ENCODE results near the gene GFER. TPM values are rescaled to one million over a fixed set of nuclear protein-coding genes. Genes with fewer than 3 reads are reported as not detected.

GFER gene
- total and polyA plus RNA-seq, 9 of the 15 experiments (the other 6 are each of a cell fraction or from before 2014, with no cell fraction given): 4.3 to 53.7 (median 19.8) TPM

DNA sequence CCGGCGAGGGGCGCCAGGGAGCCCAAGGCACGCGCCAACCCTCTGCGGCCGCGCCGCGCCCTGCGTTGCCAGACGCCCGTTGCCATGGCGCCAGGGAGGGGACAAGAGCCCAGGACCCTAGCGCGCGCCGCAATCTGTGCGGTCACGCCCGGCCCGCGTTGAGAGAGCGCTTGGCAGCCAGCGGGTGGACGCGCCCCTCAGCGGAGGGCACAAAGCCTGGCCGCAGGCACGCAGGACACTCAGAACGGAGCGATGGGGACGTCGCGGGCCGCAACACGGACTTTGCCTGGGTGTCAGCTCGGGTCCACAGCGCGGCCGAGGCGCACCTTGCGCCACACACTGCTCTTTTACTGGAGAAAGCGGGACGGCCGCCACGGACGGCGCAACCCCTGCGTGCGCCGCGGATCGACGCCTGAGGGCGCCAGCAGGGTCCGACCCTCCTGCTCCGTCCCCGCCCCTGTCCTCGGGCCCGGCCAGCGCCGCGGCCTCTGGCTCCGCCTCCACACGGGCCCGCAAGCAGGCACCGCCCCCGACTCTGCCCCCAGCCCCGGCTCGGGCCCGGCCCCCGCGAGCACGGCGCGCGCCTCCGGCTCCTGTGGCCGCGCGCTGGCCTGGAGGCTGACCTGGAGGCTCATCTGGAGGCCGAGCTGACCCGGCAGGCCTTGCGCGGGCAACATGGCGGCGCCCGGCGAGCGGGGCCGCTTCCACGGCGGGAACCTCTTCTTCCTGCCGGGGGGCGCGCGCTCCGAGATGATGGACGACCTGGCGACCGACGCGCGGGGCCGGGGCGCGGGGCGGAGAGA is at the start of gene GFER (continued):
- no peak for TF ChIP-seq YBX1 (IDR thresholded peaks at IDR 0.05)
- peak; percentile 91 for TF ChIP-seq NONO (IDR thresholded peaks at IDR 0.05; ENCODE audit: low read depth in 2 of 2, low read length in 1 of 2)
- no peak for TF ChIP-seq KLF16 (IDR thresholded peaks at IDR 0.05)
- no peak for TF ChIP-seq ZNF274 (IDR thresholded peaks at IDR 0.05; ENCODE audit: borderline replicate concordance, low read depth, low read length)
- TF ChIP-seq TCF3 (CRISPR knock-in tag; IDR thresholded peaks at IDR 0.05): 0 out of 2 replicates have a peak, but pooled peaks have one; percentile 7
- TF ChIP-seq FOSL1 (tag; conservative IDR thresholded peaks at IDR 0.05): peak; percentile 53; the same call in 1 of the 2 replicates
- TF ChIP-seq FIP1L1 (IDR thresholded peaks at IDR 0.05; ENCODE audit: low read depth, low read length, poor library complexity, severe bottlenecking): peak; percentile 95
- peak; percentile 55; the same call in 1 of the 2 replicates for TF ChIP-seq POLR2AphosphoS5 (IDR thresholded peaks at IDR 0.05; ENCODE audit: control insufficient read depth, insufficient read depth, low read depth, low read length)
- no peak for TF ChIP-seq ELK3 (CRISPR knock-in tag; IDR thresholded peaks at IDR 0.05)
- no peak for TF ChIP-seq ESRRB (CRISPR knock-in tag; IDR thresholded peaks at IDR 0.05; ENCODE audit: borderline replicate concordance)
- TF ChIP-seq NFXL1 (CRISPR knock-in tag; IDR thresholded peaks at IDR 0.05): no peak
- TF ChIP-seq MTA1 (IDR thresholded peaks at IDR 0.05; ENCODE audit: borderline replicate concordance): no peak
- no peak; a peak in 1 of 4 replicates for TF ChIP-seq TBL1XR1 (IDR thresholded peaks at IDR 0.05; ENCODE audit: low read length in 2 of 2)
- TF ChIP-seq C11orf30 (IDR thresholded peaks at IDR 0.05; ENCODE audit: low read depth): peak; percentile 61; the same call in 1 of the 2 replicates
- no peak for TF ChIP-seq ZNF75A (CRISPR knock-in tag; IDR thresholded peaks at IDR 0.05)
- TF ChIP-seq ZBTB12 (CRISPR knock-in tag; IDR thresholded peaks at IDR 0.05): no peak
- TF ChIP-seq ZNF518B (CRISPR knock-in tag; IDR thresholded peaks at IDR 0.05): no peak
- no peak for TF ChIP-seq FOXA1 (IDR thresholded peaks at IDR 0.05; ENCODE audit: borderline replicate concordance)
- no peak for TF ChIP-seq ZNF398 (CRISPR knock-in tag; IDR thresholded peaks at IDR 0.05)
- no peak for TF ChIP-seq HDGF (IDR thresholded peaks at IDR 0.05)
- no peak for TF ChIP-seq ZNF3 (CRISPR knock-in tag; IDR thresholded peaks at IDR 0.05)
- TF ChIP-seq MTA2 (IDR thresholded peaks at IDR 0.05; ENCODE audit: low read depth): no peak
